ENCODE data around the gene MMAB. TPM values are rescaled to one million over a fixed set of nuclear protein-coding genes. Genes with fewer than 3 reads are reported as not detected.

Gene MMAB
- total RNA-seq, 1 experiment from 2014 or later, result 24.3 TPM

DNA sequence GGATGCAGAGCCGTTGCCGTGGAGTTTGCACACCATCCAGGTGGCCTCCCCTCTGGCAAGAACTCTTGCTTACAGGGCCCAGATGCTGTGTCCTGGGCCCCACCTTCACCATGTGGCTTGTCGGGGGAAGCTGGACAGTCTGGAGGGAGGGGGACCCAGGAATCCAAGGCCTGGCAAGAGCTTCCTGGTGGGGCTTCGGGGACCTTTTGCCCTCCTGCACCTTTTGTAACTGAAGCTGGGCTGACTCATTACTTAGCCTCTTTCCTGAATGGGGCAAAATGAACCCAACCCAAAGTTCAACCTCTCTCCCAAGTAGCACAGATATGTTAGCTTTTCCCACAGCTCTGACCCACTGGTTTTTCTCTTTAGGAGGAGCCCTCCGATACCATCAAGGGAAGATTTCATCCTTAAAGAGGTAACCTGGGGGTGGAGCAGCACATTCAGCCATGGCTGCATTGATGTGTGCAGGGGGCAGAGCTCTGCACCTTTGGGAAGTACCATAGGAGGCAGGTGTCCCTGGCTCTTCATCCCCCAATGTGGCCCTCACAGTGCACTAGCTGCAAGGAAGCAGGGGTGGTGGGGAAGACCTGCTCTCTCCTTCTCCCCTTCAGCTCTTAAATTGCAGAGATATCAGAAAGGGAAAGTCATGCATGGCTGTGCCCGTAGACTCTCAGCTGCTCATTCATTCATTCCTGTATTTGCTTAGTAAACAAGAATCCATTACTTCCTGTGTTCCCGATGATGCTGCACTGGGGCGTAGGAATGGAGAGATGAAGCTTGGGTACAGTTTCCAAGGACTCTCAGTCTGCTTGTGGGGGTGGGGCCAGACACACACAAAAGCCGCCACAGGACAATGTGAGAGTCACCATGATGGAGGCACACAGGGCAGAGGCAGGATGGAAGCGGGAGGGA lies 13.3 kb upstream of the MMAB start:
- Mint-ChIP-seq H3K27ac (peak overlapping the region in 1 of 3 experiments; percentile 87; a peak in 1 of 7 replicates), H3K27me3 (ENCODE audit: low read depth) (no peaks in the 10 kb centered on the region), H3K4me1 (no peaks in the 10 kb centered on the region), H3K9me3 (no peaks in the 10 kb centered on the region), H3K4me3 (no peak overlapping the region), H3K36me3 (ENCODE audit: insufficient read depth in 1 of 3, low read depth in 3 of 3) (peaks cover 5 to 35% (median 30%) of the 10 kb centered on the region in 3 experiments; a peak in 5 of 7 replicates)
- H3K9me3 ChIP-seq (ENCODE audit: control insufficient read depth, low read depth, low read length), result no peaks in the 10 kb centered on the region
- no peak overlapping the region for H2BK12ac ChIP-seq (ENCODE audit: insufficient read length, low read depth, low read length)
- H2BK120ac ChIP-seq (ENCODE audit: low read depth, low read length, poor library complexity, severe bottlenecking), result no peak overlapping the region
- H4K91ac ChIP-seq (ENCODE audit: insufficient read length, low read depth, low read length), result no peak overlapping the region
- no peaks in the 10 kb centered on the region for H3K23me2 ChIP-seq (ENCODE audit: insufficient read length, low read depth, low read length, poor library complexity, severe bottlenecking)
- no peak overlapping the region for H3K56ac ChIP-seq (ENCODE audit: insufficient read length, low read depth, low read length)
- H3K14ac ChIP-seq (ENCODE audit: insufficient read depth, low read length), result no peak overlapping the region
- H2BK15ac ChIP-seq (ENCODE audit: low read depth, low read length), result no peak overlapping the region
- H4K8ac ChIP-seq (replicated peaks; ENCODE audit: insufficient read length, low read depth, low read length), result no peak overlapping the region
- WGBS (ENCODE audit: extremely low coverage, insufficient read length, low lambda C conversion rate), result no CpG with 5 or more reads among the region's 10 CpGs
- H3K79me2 ChIP-seq (ENCODE audit: insufficient read depth, low read length), result no peaks in the 10 kb centered on the region
- H3K18ac ChIP-seq (ENCODE audit: insufficient read length, low read depth, low read length), result no peak overlapping the region
- H2BK5ac ChIP-seq (ENCODE audit: insufficient read length, low read length), result no peak overlapping the region
- no peaks in the 10 kb centered on the region for H4K20me1 ChIP-seq (ENCODE audit: control insufficient read depth, insufficient read depth, insufficient read length)
- no peak overlapping the region for H3K4ac ChIP-seq (ENCODE audit: low read depth, low read length)
- no peaks in the 10 kb centered on the region for H3K4me1 ChIP-seq (ENCODE audit: insufficient read depth, low read length)
- no peak overlapping the region for H4K5ac ChIP-seq (ENCODE audit: insufficient read length, low read depth, low read length)
- H2AK5ac ChIP-seq (ENCODE audit: insufficient read length, low read length), result no peak overlapping the region
- no peak overlapping the region for H3K9ac ChIP-seq (ENCODE audit: extremely low read depth, insufficient read length, low read length)
- DNase-seq, result no peak
- no peak overlapping the region for H3K4me2 ChIP-seq (ENCODE audit: insufficient read depth, insufficient read length, low read length)
- no peak overlapping the region for H3K27ac ChIP-seq (ENCODE audit: insufficient read length, low read depth, low read length)
- no peak for TF ChIP-seq CTCF (conservative IDR thresholded peaks at IDR 0.05)
- H2AFZ ChIP-seq (ENCODE audit: low read length), result no peak overlapping the region
- H3K23ac ChIP-seq (ENCODE audit: insufficient read length, low read depth, low read length), result no peak overlapping the region
- H3K79me1 ChIP-seq (ENCODE audit: insufficient read depth, low read depth, low read length, poor library complexity, severe bottlenecking), result no peaks in the 10 kb centered on the region
- H2BK20ac ChIP-seq (ENCODE audit: low read depth, low read length, poor library complexity, severe bottlenecking), result no peak overlapping the region
- no peak overlapping the region for H3T11ph ChIP-seq (ENCODE audit: low read length)
- H3K27me3 ChIP-seq (ENCODE audit: insufficient read depth, low read length), result no peaks in the 10 kb centered on the region
